GM12875 (cell line): ENCODE measurements around the gene CDHR1.
"Not testable (repeated sequence)": the region's sequence is repeated elsewhere in the genome, so short reads cannot be mapped to it uniquely, and the experiment has no call there.

Experiments
- H3K4me3 ChIP-seq: one replicate; pipeline ENCODE4 v1.5.1; 2011; ENCODE audit warnings: low read depth, low read length, control low read depth
- TF ChIP-seq, protein P1 (sequence below): IDR thresholded peaks from 2 replicates; pipeline ENCODE4 v1.5.1; 2011; ENCODE audit warnings: low read depth, mild to moderate bottlenecking, control low read depth, inconsistent platforms, low read length, moderate library complexity, borderline replicate concordance; ENCODE audit not compliant: insufficient read depth

Gene CDHR1

DNA sequence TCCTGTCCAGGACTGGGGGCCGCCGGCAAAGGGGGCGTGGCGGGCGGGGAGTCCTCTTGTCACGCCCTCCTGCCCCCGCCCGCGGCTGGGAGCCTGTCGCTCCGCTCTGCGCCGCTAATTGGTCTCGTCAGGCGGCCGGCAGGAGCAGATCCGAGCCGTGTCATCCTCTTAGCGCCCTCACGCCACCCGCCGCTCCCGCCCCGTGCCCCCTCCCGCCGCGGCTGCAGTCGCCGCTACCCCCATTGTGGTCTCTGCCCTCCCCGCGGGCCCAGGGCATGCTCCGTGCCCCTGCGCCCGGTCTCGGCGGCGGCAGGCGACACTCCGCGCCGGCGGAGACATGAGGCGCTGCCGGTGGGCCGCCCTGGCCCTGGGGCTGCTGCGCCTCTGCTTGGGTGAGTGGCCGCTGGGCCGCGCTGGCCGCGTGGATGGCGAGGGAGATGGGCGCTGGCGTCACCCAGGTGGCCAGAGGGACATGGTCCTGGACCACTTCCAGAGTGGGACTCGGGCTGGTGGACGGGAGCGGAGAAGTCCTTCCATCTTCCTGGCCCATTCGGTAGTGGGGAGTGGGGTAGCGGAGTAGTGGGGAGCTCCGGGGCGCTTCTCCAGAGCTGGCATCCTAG, at the start of gene CDHR1:
TSS of gene CDHR1 (plus strand) at position 114 of the 620 bp plus-strand sequence. CDS start at position 338, 224 bp downstream.
- peak within 1 kb of the TSS; percentile 19 for H3K4me3 ChIP-seq
- TF ChIP-seq, protein P1, sequence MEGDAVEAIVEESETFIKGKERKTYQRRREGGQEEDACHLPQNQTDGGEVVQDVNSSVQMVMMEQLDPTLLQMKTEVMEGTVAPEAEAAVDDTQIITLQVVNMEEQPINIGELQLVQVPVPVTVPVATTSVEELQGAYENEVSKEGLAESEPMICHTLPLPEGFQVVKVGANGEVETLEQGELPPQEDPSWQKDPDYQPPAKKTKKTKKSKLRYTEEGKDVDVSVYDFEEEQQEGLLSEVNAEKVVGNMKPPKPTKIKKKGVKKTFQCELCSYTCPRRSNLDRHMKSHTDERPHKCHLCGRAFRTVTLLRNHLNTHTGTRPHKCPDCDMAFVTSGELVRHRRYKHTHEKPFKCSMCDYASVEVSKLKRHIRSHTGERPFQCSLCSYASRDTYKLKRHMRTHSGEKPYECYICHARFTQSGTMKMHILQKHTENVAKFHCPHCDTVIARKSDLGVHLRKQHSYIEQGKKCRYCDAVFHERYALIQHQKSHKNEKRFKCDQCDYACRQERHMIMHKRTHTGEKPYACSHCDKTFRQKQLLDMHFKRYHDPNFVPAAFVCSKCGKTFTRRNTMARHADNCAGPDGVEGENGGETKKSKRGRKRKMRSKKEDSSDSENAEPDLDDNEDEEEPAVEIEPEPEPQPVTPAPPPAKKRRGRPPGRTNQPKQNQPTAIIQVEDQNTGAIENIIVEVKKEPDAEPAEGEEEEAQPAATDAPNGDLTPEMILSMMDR = no peak

- no peak overlapping the region for H3K4me3 ChIP-seq
Observed at GRCh38 chr10:84147347-84147746, 47.0 kb upstream of the CDHR1 start.

DNA sequence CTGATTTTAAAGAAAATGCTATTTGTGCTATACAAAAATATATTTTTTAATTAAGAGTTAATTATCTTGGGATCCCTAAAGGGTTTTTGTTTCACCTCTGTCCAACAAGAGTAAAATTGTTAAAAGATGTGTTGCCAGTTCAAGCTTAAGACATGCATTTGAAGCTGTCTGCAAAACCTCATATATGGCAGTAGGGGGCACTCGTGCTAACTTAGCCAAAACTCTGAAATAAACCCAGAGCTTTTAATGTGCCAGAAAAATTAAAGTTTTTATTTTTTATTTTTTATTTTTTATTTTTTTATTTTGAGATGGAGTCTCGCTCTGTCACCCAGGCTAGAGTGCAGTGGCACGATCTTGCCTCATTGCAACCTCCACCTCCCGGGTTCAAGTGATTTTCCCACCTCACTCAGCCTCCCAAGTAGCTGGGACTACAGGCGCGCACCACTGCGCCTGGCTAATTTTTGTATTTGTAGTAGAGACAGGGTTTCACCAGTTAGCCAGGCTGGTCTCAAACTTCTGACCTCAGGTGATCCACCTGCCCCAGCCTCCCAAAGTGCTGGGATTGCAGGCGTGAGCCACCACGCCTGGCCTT, 46.2 kb upstream of the CDHR1 start:
- not testable (repeated sequence) for H3K4me3 ChIP-seq
- TF ChIP-seq, protein P1 = peak; percentile 49

More at GRCh38 chr10:84147347-84147746, 47.0 kb upstream of the CDHR1 start:
- TF ChIP-seq, protein P1 = no peak

- no peak overlapping the region for H3K4me3 ChIP-seq
Observed at GRCh38 chr10:84149854-84150253, 44.5 kb upstream of the CDHR1 start.

DNA sequence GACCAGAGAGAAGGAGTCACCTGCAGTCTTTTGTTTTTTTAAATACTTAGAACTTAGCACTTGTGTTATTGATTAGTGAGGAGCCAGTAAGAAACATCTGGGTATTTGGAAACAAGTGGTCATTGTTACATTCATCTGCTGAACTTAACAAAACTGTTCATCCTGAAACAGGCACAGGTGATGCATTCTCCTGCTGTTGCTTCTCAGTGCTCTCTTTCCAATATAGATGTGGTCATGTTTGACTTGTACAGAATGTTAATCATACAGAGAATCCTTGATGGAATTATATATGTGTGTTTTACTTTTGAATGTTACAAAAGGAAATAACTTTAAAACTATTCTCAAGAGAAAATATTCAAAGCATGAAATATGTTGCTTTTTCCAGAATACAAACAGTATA, 41.6 kb upstream of the CDHR1 start:
- TF ChIP-seq, protein P1 = no peak
- H3K4me3 ChIP-seq = no peak overlapping the region

More at GRCh38 chr10:84149854-84150253, 44.5 kb upstream of the CDHR1 start:
- TF ChIP-seq, protein P1 = no peak

DNA sequence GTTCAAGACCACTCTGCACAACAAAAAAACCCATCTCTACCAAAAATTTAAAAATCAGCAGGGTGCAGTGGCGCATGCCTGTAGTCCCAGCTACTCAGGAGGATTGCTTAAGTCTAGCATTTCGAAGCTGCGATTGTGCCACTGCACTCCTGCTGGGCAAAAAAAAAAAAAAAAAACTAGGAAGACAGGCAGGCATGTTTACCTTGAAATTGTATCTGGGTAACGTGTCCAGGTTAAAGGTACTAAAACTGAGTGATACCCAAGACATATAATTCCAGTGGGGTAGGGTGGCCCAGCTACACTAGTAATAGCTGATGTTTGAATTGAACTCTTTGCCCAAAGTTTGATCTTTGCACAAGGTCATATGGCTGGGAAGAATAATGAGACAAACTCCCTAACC, 38.8 kb upstream of the CDHR1 start:
- no peak overlapping the region for H3K4me3 ChIP-seq
- TF ChIP-seq, protein P1 = no peak

GRCh38 chr10:84156009-84156408, 38.3 kb upstream of the CDHR1 start:
- TF ChIP-seq, protein P1 = no peak
- H3K4me3 ChIP-seq = no peak overlapping the region
